Panc1 (cell line): ENCODE data around the gene CEP95.

ENCODE experiments used
- POLR2AphosphoS5 ChIP-seq: IDR thresholded peaks from 2 replicates; pipeline ENCODE4 v1.6.1; 2012; ENCODE audit warnings: mild to moderate bottlenecking, low read depth, low read length, moderate library complexity
- TF ChIP-seq, protein P1 (sequence below): fragments of 450-650 bp; IDR thresholded peaks from 2 replicates; pipeline ENCODE4 v1.5.1; 2017; ENCODE audit warnings: mild to moderate bottlenecking

DNA sequence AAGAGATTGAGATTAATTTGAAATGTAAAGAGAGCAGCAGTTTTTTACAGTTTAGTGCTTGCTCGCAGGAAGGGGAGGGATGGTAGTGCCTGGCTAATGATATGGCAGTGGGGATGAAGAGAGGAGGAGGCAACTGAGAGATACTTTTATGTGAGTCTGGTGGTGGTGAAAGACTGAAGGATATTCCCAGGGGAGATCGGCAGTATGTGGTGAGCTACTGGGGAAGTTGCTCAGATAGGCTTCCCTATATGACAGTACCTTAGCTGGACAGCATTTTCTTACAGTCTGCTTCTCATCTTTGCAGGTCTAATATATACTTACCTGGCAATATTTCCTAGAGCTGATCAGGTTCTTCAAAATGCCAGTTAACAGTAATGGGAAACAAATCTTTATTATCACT, 8.6 kb downstream of the CEP95 start:
- TF ChIP-seq, protein P1, sequence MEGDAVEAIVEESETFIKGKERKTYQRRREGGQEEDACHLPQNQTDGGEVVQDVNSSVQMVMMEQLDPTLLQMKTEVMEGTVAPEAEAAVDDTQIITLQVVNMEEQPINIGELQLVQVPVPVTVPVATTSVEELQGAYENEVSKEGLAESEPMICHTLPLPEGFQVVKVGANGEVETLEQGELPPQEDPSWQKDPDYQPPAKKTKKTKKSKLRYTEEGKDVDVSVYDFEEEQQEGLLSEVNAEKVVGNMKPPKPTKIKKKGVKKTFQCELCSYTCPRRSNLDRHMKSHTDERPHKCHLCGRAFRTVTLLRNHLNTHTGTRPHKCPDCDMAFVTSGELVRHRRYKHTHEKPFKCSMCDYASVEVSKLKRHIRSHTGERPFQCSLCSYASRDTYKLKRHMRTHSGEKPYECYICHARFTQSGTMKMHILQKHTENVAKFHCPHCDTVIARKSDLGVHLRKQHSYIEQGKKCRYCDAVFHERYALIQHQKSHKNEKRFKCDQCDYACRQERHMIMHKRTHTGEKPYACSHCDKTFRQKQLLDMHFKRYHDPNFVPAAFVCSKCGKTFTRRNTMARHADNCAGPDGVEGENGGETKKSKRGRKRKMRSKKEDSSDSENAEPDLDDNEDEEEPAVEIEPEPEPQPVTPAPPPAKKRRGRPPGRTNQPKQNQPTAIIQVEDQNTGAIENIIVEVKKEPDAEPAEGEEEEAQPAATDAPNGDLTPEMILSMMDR = no peak
- TF ChIP-seq POLR2AphosphoS5 = no peak
